Smooth muscle cell (in vitro differentiated cells): ENCODE data around the gene FAM13C. TPM values are rescaled to one million over a fixed set of nuclear protein-coding genes. Genes with fewer than 3 reads are reported as not detected.

Source experiments
- DNase-seq: peaks from one replicate; lab custom pipeline; 2025; ENCODE audit not compliant: unreplicated experiment; lab: John Stamatoyannopoulos, UW
- H2AFZ ChIP-seq: fragments of 200-600 bp; sonication (generic); 2 replicates; pipeline ENCODE4 v1.6.0; 2016; ENCODE audit warnings: antibody characterized with exemption, low read depth, mild to moderate bottlenecking
- H3F3A ChIP-seq: fragments of 200-600 bp; sonication (generic); 2 replicates; pipeline ENCODE4 v1.6.0; 2017; ENCODE audit warnings: antibody characterized with exemption, low read depth
- H3K27ac ChIP-seq: fragments of 200-600 bp; sonication (generic); 2 replicates; pipeline ENCODE4 v1.5.1; 2016; ENCODE audit warnings: low read depth, mild to moderate bottlenecking
- H3K27me3 ChIP-seq: fragments of 200-600 bp; sonication (generic); 2 replicates; pipeline ENCODE4 v1.6.1; 2016; ENCODE audit warnings: low read depth, mild to moderate bottlenecking
- H3K36me3 ChIP-seq: fragments of 200-600 bp; sonication (generic); 2 replicates; pipeline ENCODE4 v1.5.1; 2016; ENCODE audit warnings: low read depth
- H3K4me1 ChIP-seq: fragments of 200-600 bp; sonication (generic); 2 replicates; pipeline ENCODE4 v1.5.1; 2016; ENCODE audit warnings: low read depth
- H3K4me2 ChIP-seq: fragments of 200-600 bp; sonication (generic); 2 replicates; pipeline ENCODE4 v1.6.0; 2016; ENCODE audit warnings: mild to moderate bottlenecking
- H3K4me3 ChIP-seq: fragments of 200-600 bp; sonication (generic); 2 replicates; pipeline ENCODE4 v1.5.1; 2016; ENCODE audit warnings: mild to moderate bottlenecking
- H3K79me2 ChIP-seq: fragments of 200-600 bp; sonication (generic); 2 replicates; pipeline ENCODE4 v1.6.0; 2016; ENCODE audit warnings: low read depth, mild to moderate bottlenecking
- H3K9ac ChIP-seq: fragments of 200-600 bp; sonication (generic); 2 replicates; pipeline ENCODE4 v1.6.0; 2016; ENCODE audit warnings: low read depth
- H3K9me3 ChIP-seq: fragments of 200-600 bp; sonication (generic); replicated peaks from 2 replicates; pipeline ENCODE4 v1.5.1; 2016; ENCODE audit warnings: low read depth
- H4K20me1 ChIP-seq: fragments of 200-600 bp; sonication (generic); 2 replicates; pipeline ENCODE4 v1.6.0; 2016; ENCODE audit warnings: low read depth
- CTCF ChIP-seq: fragments of 200-600 bp; sonication (generic); IDR thresholded peaks from 2 replicates; pipeline ENCODE4 v1.5.1; 2017; ENCODE audit warnings: borderline replicate concordance, mild to moderate bottlenecking, antibody characterized with exemption; ENCODE audit not compliant: insufficient read depth, poor library complexity, severe bottlenecking
- WGBS: methylation state at CpG from one replicate; pipeline ENCODE4 v1.1.7; 2016; ENCODE audit warnings: low lambda C conversion rate; 5-methylcytosine and 5-hydroxymethylcytosine counted together
- polyA plus RNA-seq: library from polyadenylated mRNA; unstranded; fragments of >200 nt; fragmentation: Nextera tagmentation; extraction: Ambion mirVana; gene quantifications from 2 replicates; pipeline ENCODE4 v1.2.1, GENCODE V29; 2016
- total RNA-seq: library from RNA; depleted of rRNA; stranded (reverse); fragments of >200 nt; gene quantifications from 2 replicates; pipeline ENCODE4 v1.2.3, GENCODE V29; 2014

The FAM13C gene
- total and polyA plus RNA-seq, 2 experiments from 2014 or later: not detected

GRCh38 chr10:59375990-59376389 lies 13.6 kb upstream of the FAM13C start:
- H3K36me3 ChIP-seq: no peaks in the 10 kb centered on the region
- no peak overlapping the region for H3K9ac ChIP-seq
- H4K20me1 ChIP-seq: no peaks in the 10 kb centered on the region
- H3K27ac ChIP-seq: no peak overlapping the region
- no peak for TF ChIP-seq CTCF
- H3K4me2 ChIP-seq: peak overlapping the region; percentile 51
- H3K4me1 ChIP-seq: peaks cover 10% of the 10 kb centered on the region
- H3F3A ChIP-seq: no peaks in the 10 kb centered on the region
- no peaks in the 10 kb centered on the region for H3K27me3 ChIP-seq
- WGBS: 36% methylated on average over 3 of the region's 3 CpGs
- no peaks in the 10 kb centered on the region for H3K79me2 ChIP-seq
- H3K9me3 ChIP-seq: no peaks in the 10 kb centered on the region
- H3K4me3 ChIP-seq: no peak overlapping the region
- no peak for DNase-seq
- H2AFZ ChIP-seq: peak overlapping the region; percentile 46

GRCh38 chr10:59374916-59375315 lies 12.6 kb upstream of the FAM13C start:
- no peak for DNase-seq

GRCh38 chr10:59373071-59373470 lies 10.7 kb upstream of the FAM13C start:
- no peak overlapping the region for H3K4me3 ChIP-seq
- no peaks in the 10 kb centered on the region for H3F3A ChIP-seq
- H3K4me2 ChIP-seq: peak overlapping the region; percentile 12
- no peak for DNase-seq
- peak overlapping the region; percentile 2 for H3K27ac ChIP-seq
- 63% methylated on average over 3 of the region's 3 CpGs for WGBS
- H2AFZ ChIP-seq: no peak overlapping the region
- H3K9ac ChIP-seq: no peak overlapping the region
- peaks cover 10% of the 10 kb centered on the region for H3K4me1 ChIP-seq
- no peaks in the 10 kb centered on the region for H3K36me3 ChIP-seq
- no peaks in the 10 kb centered on the region for H4K20me1 ChIP-seq
- TF ChIP-seq CTCF: no peak
- no peaks in the 10 kb centered on the region for H3K27me3 ChIP-seq
- H3K79me2 ChIP-seq: no peaks in the 10 kb centered on the region
- H3K9me3 ChIP-seq: no peaks in the 10 kb centered on the region

More at GRCh38 chr10:59374916-59375315, 12.6 kb upstream of the FAM13C start:
- no peaks in the 10 kb centered on the region for H4K20me1 ChIP-seq
- H2AFZ ChIP-seq: no peak overlapping the region
- H3K27me3 ChIP-seq: no peaks in the 10 kb centered on the region
- peaks cover 10% of the 10 kb centered on the region for H3K4me1 ChIP-seq
- H3F3A ChIP-seq: no peaks in the 10 kb centered on the region
- TF ChIP-seq CTCF: no peak
- H3K79me2 ChIP-seq: no peaks in the 10 kb centered on the region
- no peaks in the 10 kb centered on the region for H3K9me3 ChIP-seq
- no peak overlapping the region for H3K9ac ChIP-seq
- no peaks in the 10 kb centered on the region for H3K36me3 ChIP-seq
- no peak overlapping the region for H3K4me2 ChIP-seq
- H3K27ac ChIP-seq: no peak overlapping the region
- H3K4me3 ChIP-seq: no peak overlapping the region

- Histone ChIP-seq H3K36me3 (no peaks in the 10 kb centered on the region), H3K9ac (no peak overlapping the region), H3K4me3 (no peak overlapping the region), H3K9me3 (no peaks in the 10 kb centered on the region), H3K79me2 (no peaks in the 10 kb centered on the region), H3F3A (no peaks in the 10 kb centered on the region), H3K4me2 (no peak overlapping the region), H3K27ac (peak overlapping the region; percentile 2), H4K20me1 (no peaks in the 10 kb centered on the region), H2AFZ (no peak overlapping the region), H3K27me3 (no peaks in the 10 kb centered on the region), H3K4me1 (peaks cover 10% of the 10 kb centered on the region)
- DNase-seq: no peak
- no peak for TF ChIP-seq CTCF
- 45% methylated on average over 1 of the region's 1 CpG for WGBS
Measured at GRCh38 chr10:59372543-59372942, 10.2 kb upstream of the FAM13C start.
